Fibroblast of skin of right quadriceps (primary cell): ENCODE data around the gene GPX1.
"Not testable (repeated sequence)": the region's sequence is repeated elsewhere in the genome, so short reads cannot be mapped to it uniquely, and the experiment has no call there.

Source experiments
- DNase-seq: peaks from one replicate; pipeline ENCODE4 v3.0.0-alpha.2; 2013

Gene GPX1

DNA sequence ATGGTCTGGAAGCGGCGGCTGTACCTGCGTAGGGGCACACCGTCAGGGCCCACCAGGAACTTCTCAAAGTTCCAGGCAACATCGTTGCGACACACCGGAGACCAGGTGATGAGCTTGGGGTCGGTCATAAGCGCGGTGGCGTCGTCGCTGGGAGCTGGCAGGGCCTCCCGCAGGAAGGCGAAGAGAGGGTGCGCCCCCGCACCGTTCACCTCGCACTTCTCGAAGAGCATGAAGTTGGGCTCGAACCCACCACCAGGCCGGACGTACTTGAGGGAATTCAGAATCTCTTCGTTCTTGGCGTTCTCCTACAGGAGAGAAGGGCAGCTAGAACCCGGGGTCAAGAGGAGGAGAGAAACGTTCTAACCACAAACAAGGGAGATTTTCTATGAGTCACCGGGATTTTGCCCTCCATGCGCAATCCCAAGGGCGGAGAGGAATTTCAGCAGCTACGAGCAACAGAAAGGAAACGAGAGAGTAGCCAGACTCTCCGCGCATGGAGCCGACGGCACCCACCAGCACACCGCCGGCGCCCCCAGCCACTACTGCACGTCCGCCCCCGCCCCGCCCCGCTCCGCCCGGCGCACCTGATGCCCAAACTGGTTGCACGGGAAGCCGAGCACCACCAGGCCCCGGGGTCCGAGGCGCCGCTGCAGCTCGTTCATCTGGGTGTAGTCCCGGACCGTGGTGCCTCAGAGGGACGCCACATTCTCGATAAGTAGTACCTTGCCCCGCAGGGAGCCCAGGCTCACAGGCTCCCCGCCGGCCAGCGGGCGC is 523 bp downstream of the GPX1 start:
- peak; percentile 91 for DNase-seq

DNA sequence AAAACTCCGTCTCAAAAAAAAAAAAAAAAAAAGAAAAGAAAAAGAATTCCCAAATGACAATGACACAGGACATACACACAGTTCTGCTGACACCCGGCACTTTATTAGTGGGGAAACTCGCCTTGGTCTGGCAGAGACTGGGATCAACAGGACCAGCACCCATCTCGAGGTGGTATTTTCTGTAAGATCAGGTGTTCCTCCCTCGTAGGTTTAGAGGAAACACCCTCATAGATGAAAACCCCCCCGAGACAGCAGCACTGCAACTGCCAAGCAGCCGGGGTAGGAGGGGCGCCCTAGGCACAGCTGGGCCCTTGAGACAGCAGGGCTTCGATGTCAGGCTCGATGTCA is 1.1 kb downstream of the GPX1 start:
- not testable (repeated sequence) for DNase-seq

DNA sequence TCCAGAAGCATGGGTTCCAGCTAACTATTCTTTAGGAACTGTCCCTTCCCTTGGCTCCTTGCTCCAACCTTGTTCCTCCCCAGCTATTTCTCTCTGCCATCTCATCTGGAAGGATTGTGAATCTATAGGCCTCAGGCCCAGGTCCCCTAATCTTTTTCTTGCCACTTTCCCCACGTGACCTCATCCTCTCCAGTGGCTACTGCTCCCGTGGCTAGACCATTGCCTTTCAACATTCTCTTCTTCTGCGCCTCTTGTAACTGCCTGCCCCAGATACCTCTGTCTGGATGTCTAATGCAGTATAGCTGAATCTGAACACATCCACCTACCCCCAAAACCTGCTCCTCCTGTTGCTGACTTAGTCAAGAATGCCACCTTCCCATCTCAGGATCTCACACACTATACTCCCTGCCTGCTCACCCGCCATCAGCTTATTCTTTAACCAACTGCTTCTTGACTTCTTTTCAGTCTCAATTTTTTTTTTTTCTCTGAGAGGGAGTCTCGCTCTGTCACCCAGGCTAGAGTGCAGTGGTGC is 5.2 kb downstream of the GPX1 start:
- DNase-seq, result no peak

DNA sequence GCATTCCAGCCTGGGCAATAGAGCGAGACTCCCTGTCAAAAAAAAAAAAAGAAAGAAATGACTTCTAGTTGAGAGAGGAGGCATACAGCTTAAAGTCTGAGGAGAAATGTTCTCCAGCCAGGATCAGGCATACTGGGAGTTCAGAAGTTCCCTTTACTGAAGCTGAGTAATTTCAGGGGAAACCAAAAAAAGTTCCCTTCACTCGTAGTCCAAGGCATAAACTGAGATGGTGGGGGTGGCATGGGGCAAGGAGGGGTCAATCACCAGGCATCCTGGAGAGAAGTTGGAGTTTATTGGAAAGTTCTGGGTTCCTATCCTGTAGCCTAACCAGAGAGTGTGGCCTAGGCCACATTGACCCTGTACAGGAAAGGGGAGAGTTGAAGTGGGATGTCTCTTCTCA is 5.9 kb downstream of the GPX1 start:
- DNase-seq, result no peak

DNA sequence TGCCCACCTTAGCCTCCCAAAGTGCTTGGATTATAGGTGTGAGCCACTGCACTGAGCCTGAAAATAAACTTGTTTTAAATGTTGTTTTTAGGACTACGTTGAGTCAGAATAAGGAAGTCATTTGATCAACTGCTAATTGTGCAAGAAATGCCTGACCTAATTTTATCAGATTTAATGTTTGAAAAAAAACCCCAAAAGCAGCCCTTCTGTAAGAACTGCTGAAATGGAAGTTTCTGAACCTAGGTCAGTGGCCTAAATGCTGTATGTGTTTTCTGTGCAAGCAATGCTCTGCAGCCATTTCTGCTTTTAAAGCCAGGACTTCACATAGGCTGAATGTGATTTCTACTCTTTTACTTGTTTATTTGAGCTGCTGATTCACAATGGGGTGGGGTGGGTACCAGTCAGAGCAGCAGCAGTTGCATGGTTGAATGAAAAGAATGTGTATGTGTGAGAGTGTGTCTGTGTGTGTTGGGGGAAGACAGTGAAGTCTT is 6.6 kb downstream of the GPX1 start:
- peak; percentile 84 for DNase-seq

DNA sequence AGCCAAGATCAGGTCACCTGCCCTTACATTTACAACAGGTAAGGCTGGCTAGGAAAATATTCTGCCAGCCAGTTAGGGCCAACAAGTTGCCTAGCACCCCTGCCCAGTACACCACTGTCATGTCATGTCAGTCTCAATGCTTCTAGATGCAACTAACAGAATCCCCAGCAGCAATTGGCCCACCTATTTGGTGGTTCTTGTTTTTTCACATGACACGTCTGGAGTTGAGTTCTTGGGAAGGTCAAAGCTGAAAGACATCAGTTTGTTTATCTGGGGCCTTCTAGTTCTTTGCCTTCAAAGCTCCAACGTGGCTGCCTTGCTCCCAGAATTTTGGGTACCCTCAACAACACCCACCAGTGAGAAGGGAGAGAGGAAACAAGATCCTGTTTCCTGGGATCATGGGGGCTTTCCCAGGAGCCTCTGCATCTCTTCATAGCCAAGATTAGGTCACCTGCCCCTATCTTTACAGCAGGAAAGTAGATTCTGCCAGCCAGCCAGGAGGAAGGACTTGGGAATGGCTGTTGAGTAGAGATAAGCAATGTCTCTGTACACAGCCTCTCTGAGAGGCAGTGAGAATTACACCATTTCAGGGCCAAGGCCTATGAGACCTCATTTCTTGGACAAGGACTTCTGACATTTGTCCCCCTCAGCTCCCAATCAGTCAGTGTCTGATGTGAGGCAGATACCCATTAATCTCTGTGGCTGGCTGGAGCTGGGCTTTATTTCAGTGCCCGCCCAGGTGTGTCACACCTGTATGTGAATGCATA is 8.6 kb downstream of the GPX1 start:
- DNase-seq, result no peak

DNA sequence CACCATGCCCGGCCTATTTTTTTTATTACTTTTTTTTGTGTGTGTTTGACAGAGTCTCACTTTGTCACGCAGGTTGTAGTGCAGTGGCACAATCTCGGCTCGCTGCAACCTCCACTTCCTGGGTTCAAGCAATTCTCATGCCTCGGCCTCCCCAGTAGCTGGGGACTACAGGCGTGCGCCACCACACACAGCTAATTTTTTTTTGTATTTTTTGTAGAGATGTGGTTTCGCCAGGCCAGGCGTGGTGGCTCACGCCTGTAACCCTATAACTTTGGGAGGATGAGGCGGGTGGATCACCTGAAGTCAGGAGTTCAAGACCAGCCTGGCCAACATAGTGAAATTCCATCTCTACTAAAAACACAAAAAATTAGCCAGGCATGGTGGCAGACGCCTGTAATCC is 9.8 kb downstream of the GPX1 start:
- not testable (repeated sequence) for DNase-seq

DNA sequence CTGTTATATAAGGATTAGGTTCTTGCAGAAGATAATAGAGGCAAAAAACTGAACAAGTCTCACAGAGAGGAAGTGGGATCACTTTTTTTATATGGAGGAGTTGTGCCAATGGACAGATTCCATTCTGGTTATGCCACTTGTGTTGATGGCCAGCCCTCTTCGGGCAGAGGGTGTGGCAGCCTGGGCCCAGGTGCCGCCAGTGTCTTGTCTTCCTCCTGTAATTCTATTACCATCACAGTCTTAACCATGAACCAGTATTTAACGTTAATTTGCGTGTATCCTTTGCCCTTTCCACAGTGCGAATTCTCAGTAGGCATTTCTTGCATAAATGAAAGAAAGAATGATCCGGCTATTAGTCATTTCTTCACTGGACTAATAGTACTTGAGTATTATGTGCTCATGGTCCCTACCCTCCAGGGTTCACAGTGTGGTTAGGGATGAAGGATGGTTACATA is 11.3 kb downstream of the GPX1 start:
- no peak for DNase-seq

DNA sequence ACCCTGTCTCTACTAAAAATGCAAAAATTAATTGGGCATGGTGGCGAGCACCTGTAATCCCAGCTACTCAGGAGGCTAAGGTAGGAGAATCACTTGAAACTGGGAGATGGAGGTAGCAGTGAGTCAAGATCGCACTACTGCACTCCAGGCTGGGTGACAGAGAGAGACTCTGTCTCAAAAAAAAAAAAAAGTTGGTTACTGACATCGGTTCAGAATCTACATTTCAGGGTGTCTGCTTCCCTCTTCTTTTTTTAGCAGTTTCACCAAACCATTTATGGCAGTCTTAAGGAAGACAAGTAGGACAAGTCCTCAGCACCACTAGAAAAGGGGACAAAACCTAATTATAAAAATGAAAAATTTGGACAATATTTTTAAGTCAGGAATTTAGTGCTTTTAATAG is 15.0 kb downstream of the GPX1 start:
- no peak for DNase-seq

DNA sequence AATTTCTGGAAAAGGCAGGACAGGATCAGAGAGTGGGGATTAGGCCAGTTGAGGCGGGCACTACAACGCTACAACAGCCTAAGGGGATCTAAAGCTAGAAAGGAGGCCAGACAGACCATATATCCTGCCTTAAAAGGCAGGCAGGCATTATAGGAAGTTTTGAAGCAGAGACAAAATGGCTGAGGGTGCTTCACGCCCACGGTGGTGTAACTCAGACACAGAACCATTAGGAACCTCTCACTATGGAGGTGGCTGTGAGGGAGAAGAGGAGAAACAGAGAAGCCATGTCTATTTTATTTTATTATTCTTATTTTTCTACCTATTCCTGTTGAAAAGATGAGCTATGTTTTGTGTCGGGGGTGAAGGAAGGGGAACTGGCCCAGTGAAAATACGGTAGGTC is 16.2 kb downstream of the GPX1 start:
- DNase-seq, result no peak

DNA sequence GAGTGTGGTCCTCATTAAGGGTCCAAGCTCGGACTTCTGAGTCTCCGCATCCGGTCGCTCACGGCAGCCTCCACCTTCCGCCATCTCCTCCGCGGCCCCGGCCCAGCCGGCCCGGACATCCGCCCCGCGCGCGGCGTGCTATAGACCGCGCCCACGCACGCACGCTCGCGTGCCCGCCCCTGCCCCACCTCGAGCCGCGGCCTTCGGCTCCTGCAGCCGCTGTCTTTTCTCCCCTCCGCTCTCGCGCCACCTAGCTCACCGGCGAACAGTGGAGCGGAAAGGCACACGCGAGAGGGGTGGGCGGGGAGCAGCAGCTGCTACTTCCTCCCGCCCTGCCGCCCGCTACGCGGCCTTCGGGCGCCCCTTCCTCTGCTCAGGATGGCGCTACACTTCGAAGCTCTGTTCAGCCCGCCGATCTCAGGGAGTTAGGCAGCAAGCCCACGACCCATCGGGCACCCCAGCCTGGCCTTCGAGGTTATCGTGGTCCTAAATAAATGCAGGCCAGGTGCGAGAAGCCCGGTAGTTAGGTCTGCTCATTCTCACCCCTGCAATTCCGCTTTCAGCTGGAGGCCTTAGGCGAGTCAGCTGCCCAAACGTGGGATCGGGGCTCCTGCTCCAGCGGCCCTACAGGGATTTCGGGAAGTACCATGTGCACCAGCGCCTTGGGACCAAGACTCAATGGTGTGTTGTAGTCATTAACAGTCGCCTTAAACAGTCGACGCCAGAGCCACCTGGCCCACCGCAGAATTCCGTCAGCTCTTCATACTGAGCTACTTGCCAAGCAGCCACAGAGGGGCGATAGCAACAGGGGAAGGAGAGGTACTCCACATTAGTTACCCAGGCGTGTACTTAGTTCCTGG is 18.0 kb downstream of the GPX1 start, which contains the start of gene USP4:
TSS of gene USP4 (minus strand) at position 113 of the 860 bp plus-strand sequence. CDS start at position 84, 29 bp downstream.
- DNase-seq, result peak; percentile 88

DNA sequence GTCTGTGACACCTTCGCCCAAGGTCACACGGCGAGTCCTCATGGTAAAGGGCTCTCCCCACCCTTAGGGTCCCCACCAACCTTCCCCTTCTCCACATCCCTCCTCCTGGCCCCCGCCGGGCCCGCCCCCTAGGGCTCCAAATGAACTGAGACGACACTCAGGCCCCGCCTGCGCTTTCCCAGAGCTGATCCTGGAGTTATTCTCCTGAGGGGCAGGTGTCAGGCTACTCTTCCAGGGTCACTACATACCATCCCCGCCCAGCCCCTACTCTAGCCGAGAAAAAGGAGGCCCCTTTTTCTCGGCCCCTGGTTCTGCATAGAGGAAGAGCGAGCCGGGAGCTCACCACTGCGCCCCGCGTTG is 18.6 kb downstream of the GPX1 start:
- DNase-seq, result no peak

DNA sequence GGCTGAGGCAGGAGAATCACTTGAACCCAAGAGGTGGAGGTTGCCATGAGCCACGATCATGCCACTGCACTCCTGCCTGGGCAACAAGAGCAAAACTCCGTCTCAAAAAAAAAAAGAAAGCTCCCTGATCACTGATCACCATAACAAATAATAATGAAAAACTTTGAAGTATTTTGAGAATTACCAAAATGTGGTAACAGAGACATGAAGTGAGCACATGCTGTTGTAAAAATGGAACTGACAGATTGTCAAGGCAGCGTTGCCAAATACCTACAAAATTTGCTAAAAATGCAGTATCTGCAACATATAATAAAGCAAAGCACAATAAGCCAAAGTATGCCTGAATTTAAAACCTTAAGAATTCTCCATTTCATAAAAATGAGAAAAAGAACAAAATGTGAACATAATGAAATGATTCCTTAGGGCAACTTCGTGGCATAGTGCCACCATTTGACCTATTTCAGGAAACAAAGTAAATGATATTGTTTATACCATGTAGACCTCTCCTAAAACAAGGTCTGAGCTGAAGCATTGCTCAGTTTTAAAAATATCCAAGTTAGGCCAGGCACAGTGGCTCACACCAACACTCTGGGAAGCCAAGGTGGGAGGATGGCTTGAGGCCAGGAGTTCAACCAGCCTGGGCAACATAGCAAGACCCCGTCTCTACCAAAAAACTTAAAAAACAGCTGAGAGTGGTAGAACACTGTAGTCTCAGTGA is 24.1 kb downstream of the GPX1 start:
- DNase-seq, result no peak

DNA sequence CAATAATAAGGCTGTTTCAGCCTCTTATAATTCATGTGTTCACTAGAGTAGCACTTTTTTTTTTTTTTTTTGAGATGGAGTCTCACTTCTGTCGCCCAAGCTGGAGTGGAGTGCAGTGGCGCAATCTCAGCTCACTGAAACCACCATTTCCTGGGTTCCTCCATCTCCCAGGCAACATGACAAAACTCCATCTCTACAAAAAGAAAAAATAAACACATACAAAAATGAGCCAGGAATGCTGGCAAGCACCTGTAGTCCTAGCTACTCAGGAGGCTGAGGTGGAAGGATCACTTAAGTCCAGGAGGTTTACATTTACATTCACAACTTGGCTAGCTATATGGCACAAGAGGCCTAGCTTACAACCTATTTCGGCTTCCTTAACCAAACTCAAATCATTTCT is 25.1 kb downstream of the GPX1 start:
- no peak for DNase-seq

DNA sequence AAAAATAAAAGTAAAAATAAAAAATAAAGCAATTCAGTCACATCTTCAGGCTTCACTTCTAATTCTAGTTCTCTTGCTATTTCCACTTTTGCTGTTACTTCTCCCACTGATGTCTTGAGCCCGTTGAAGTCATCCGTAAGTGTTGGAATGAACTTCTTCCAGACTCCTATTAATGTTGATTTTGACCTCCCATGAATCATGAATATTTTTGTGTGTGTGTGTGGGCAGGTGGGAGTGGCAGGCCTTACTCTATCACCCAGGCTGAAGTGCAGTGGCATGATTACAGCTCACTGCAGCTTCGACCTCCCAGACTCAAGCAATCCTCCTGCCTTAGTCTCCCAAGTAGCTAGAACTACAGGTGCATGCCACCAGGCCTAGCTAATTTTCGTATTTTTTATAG is 29.0 kb downstream of the GPX1 start:
- DNase-seq, result no peak

DNA sequence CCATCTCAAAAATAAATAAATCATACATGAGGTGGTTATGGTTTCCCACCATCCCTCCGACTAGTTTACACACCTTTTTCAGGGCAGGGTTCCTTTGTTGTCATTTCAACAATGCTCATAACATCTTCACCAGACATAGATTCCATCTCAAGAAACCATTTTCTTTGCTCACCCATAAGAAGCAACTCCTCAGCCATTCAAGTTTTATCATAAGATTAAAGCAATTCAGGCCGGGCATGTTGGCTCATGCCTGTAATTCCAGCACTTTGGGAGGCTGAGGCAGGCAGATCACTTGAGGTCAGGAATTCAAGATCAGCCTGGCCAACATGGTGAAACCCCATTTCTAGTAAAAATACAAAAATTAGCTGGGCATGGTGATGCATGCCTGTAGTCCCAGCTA is 29.8 kb downstream of the GPX1 start:
- not testable (repeated sequence) for DNase-seq

DNA sequence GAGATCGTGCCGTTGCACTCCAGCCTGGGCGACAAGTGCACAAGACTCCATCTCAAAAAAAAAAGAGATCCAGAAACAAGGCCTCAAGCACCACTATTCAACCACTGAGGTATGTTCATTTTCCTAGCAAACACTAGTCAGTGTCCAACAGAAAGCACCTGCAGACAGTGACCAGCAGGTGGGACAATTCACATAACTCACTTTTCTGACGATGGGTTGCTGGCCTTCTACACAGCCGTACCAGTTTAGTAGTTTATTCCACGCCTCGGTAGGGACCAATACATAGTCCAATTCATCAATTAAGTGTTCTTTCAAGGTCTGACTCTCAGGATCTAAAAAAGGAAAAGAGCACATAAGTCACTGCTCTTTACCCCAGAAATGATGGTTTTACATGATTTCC is 30.7 kb downstream of the GPX1 start:
- no peak for DNase-seq

DNA sequence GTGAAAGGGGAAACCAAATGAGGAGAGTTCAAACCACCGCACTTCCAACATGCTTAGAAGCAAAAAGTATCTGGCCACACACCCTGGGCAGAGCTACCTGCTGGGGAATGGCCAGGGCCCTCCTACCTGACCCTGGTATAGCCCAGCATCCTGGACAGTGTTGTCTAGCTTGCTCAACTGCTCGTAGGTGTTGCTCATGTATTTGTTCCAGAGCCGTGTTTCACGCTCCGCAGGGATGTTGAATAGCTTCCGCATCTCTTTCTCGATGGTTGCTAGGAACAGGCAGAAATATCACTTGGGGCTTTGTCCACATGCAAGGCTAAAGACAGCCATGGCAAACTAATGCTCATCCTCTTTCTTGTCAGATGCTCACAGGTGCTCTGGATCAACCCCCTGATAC is 33.4 kb downstream of the GPX1 start:
- no peak for DNase-seq

DNA sequence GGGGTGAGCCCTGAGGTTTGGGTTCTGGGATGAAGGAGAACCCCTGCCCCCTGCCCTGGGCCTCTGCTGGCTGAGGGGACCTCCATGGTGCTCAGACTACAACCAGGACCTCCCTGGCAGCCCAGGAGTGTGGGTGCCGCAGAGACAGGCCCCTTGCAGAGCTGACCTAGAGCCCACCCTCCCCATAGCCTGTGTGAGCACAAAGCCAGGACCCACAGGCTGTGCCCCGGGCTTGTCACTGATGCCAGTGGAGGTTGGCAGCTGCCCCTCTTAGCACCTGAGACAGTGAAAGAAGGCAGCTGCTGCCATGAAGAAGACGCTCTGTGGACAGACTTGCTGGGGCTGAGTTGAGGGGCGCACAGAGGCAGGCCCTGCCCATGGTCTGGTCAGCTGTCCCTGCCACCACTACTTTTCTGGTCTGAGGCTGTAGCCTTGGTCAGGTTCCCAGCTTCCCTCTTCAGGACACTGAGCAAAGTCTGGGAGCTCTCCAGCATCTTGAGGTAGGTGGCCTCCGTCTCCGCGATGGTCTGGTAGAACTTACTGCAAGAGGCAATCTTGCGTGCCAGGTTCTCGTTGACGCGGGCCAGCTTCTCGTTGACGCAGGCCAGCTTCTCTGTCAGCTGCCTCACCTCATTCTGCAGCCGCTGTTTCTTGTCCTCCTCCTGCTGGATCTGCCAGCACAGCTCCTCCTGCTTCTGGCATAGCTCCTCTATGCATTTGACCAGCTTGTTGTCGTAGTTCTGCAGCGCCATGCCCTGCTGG is 41.3 kb downstream of the GPX1 start:
- DNase-seq, result no peak

DNA sequence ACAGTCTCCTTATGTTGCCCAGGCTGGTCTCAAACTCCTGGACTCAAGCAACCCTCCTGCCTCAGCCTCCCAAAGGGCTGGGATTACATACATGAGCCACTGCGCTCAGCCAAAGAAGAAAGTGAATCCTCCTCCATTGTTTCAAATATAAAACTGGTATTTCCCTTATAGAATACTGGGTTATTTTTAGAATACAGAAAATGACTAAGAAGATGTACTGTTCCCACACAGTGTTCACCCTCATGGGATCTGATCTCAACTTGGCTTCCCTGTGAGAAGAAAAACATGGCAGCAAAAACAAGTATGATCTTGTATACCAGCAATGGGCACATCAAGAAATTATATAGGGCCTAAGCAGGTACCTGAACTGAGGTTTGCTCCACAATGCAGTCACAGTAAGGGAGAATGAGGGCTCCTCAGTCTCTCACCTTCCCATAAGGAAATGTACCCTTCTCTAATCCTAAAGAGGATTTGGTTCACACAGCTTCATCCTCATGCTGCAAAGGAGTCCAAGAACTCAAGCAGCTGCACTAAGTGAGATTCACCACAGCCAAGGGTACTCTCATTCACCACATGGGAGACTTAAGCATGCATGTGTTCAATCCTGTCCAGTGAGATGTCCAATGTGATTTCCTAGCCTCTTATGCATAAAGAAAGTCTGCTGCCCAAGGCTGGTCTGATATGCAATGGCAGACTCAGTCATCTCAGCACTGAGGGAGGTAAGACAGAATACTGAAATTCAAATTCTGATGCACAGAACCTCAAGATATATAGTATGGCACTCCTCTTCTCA is 44.1 kb downstream of the GPX1 start:
- DNase-seq, result peak; percentile 43

DNA sequence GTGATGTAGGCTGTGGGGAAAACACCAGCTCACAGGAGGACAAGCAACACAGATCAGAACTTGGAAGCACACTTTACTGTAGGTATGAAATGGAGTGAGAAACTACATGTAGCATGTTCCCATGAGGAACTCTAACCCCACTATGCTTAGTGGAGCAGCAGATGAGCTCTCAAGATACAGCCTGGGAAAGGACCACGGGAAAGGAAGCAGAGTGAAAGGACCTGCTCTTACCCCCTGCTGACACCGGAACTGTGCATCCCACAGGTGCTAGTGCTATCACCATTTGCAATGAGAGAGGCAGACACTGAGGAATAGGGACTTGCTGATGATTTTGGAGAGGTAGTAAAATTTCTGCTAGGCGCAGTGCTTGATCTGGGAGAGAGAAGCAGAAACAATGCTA is 46.9 kb downstream of the GPX1 start:
- DNase-seq, result no peak
